ENCODE measurements around the gene CARD6. TPM values are rescaled to one million over a fixed set of nuclear protein-coding genes. Genes with fewer than 3 reads are reported as not detected.

The CARD6 gene
- total RNA-seq, 4 donors from 2014 or later = 6.2 to 12.5 (median 10.9) TPM

Small RNA genes lying within 50 kb of the gene (small RNA-seq; reads per million reads assigned to genes)
- gene SNORD72 = 20.9 reads per million, percentile 91 among the genes with 10 or more reads in this experiment

Other genes starting within 250 kb of the CARD6 start
- gene PTGER4, start 161.5 kb upstream of the CARD6 start, total RNA-seq = 10 to 100 TPM in 1 of 4 donors, 1 to 10 TPM in 3; 5.9 to 10.2 (median 8.0) TPM
- 100 to 1,000 TPM in 1 of 4 donors, 10 to 100 TPM in 3; 18.8 to 123 (median 39.7) TPM for gene TTC33, start 85.4 kb upstream of the CARD6 start, total RNA-seq
- gene PRKAA1, start 43.0 kb upstream of the CARD6 start, total RNA-seq = 100 to 1,000 TPM in 2 of 4 donors, 10 to 100 TPM in 2; 36.6 to 143 (median 97.3) TPM
- 1,000 to 10,000 TPM in 1 of 4 donors, 100 to 1,000 TPM in 2, 10 to 100 TPM in 1; 59.1 to 1,328 (median 776) TPM for gene RPL37, start 6.1 kb upstream of the CARD6 start, total RNA-seq
- gene C7, start 68.1 kb downstream of the CARD6 start, total RNA-seq = 100 to 1,000 TPM; 293 to 576 (median 424) TPM
- gene MROH2B, start 230.0 kb downstream of the CARD6 start, total RNA-seq = not detected

Measured in uterus (tissue), 4 donors.